ENCODE results near the gene ARL10.

The ARL10 gene

GRCh38 chr5:176388444-176389134, 23.3 kb downstream of the ARL10 start, which contains the start of the genes HIGD2A and NOP16:
Gene HIGD2A, plus strand, starts transcription at chr5:176388751. Its CDS starts 69 bp downstream, at chr5:176388820.
Gene NOP16, minus strand, starts transcription at chr5:176388598. Its CDS starts 59 bp downstream, at chr5:176388539.
- TF ChIP-seq EZH2phosphoT487 (IDR thresholded peaks at IDR 0.05; ENCODE audit: borderline replicate concordance, low read length) (no peak), CTCF (IDR thresholded peaks at IDR 0.05; ENCODE audit: low read depth, low read length, poor library complexity, severe bottlenecking) (no peak)
- Histone ChIP-seq H3K4me3 (ENCODE audit: low read length) (peak within 1 kb of the TSS; percentile 97), H3K9me2 (replicated peaks; ENCODE audit: control insufficient read depth, low read length) (no peaks in the 10 kb centered on the region), H3K27ac (ENCODE audit: low read depth, low read length) (peak within 1 kb of the TSS; percentile 86), H3K27me3 (ENCODE audit: control insufficient read depth, low read length) (no peaks in the 10 kb centered on the region), H3K36me3 (ENCODE audit: control insufficient read depth, low read length) (peaks cover 77% of the 10 kb centered on the region), H3F3A (ENCODE audit: control insufficient read depth, insufficient read depth) (peaks cover 2% of the 10 kb centered on the region; the same call in 1 of the 2 replicates), H3K9me3 (ENCODE audit: control insufficient read depth, insufficient read depth, low read length) (no peaks in the 10 kb centered on the region), H4K20me1 (ENCODE audit: control insufficient read depth, insufficient read depth, low read depth, low read length) (peaks cover 18% of the 10 kb centered on the region; the same call in 1 of the 2 replicates), H3K79me2 (ENCODE audit: control insufficient read depth, low read length) (peaks cover 66% of the 10 kb centered on the region), H3K4me2 (ENCODE audit: low read length) (peak within 1 kb of the TSS; percentile 91), H3K4me1 (ENCODE audit: control insufficient read depth, low read length) (peaks cover 20% of the 10 kb centered on the region)

GRCh38 chr5:176389135-176390123, 24.1 kb downstream of the ARL10 start:
- H3K36me3 ChIP-seq (ENCODE audit: control insufficient read depth, low read length), result peaks cover 68% of the 10 kb centered on the region
- TF ChIP-seq CTCF (IDR thresholded peaks at IDR 0.05; ENCODE audit: low read depth, low read length, poor library complexity, severe bottlenecking), result no peak
- no peak for TF ChIP-seq EZH2phosphoT487 (IDR thresholded peaks at IDR 0.05; ENCODE audit: borderline replicate concordance, low read length)
- no peaks in the 10 kb centered on the region for H3K9me2 ChIP-seq (replicated peaks; ENCODE audit: control insufficient read depth, low read length)
- peak overlapping the region; percentile 97 for H3K4me3 ChIP-seq (ENCODE audit: low read length)
- H3K4me2 ChIP-seq (ENCODE audit: low read length), result peak overlapping the region; percentile 61
- H3K27ac ChIP-seq (ENCODE audit: low read depth, low read length), result peak overlapping the region; percentile 86
- peaks cover 65% of the 10 kb centered on the region for H3K79me2 ChIP-seq (ENCODE audit: control insufficient read depth, low read length)
- no peaks in the 10 kb centered on the region for H3K27me3 ChIP-seq (ENCODE audit: control insufficient read depth, low read length)
- peaks cover 20% of the 10 kb centered on the region for H3K4me1 ChIP-seq (ENCODE audit: control insufficient read depth, low read length)
- H3F3A ChIP-seq (ENCODE audit: control insufficient read depth, insufficient read depth), result peaks cover 2% of the 10 kb centered on the region; the same call in 1 of the 2 replicates
- no peaks in the 10 kb centered on the region for H3K9me3 ChIP-seq (ENCODE audit: control insufficient read depth, insufficient read depth, low read length)
- H4K20me1 ChIP-seq (ENCODE audit: control insufficient read depth, insufficient read depth, low read depth, low read length), result peaks cover 15% of the 10 kb centered on the region; the same call in 1 of the 2 replicates

GRCh38 chr5:176391479-176391878, 26.2 kb downstream of the ARL10 start:
- peaks cover 48% of the 10 kb centered on the region for H3K36me3 ChIP-seq (ENCODE audit: control insufficient read depth, low read length)
- H3K79me2 ChIP-seq (ENCODE audit: control insufficient read depth, low read length), result peaks cover 45% of the 10 kb centered on the region
- peaks cover 8% of the 10 kb centered on the region; the same call in 1 of the 2 replicates for H4K20me1 ChIP-seq (ENCODE audit: control insufficient read depth, insufficient read depth, low read depth, low read length)
- peaks cover 16% of the 10 kb centered on the region for H3K4me1 ChIP-seq (ENCODE audit: control insufficient read depth, low read length)
- no peak overlapping the region for H3K4me2 ChIP-seq (ENCODE audit: low read length)
- no peaks in the 10 kb centered on the region for H3K27me3 ChIP-seq (ENCODE audit: control insufficient read depth, low read length)
- H3K9me2 ChIP-seq (replicated peaks; ENCODE audit: control insufficient read depth, low read length), result no peaks in the 10 kb centered on the region
- no peak overlapping the region for H3K4me3 ChIP-seq (ENCODE audit: low read length)
- no peak for TF ChIP-seq EZH2phosphoT487 (IDR thresholded peaks at IDR 0.05; ENCODE audit: borderline replicate concordance, low read length)
- TF ChIP-seq CTCF (IDR thresholded peaks at IDR 0.05; ENCODE audit: low read depth, low read length, poor library complexity, severe bottlenecking), result no peak
- no peak overlapping the region for H3K27ac ChIP-seq (ENCODE audit: low read depth, low read length)
- H3K9me3 ChIP-seq (ENCODE audit: control insufficient read depth, insufficient read depth, low read length), result no peaks in the 10 kb centered on the region
- H3F3A ChIP-seq (ENCODE audit: control insufficient read depth, insufficient read depth), result no peaks in the 10 kb centered on the region

All from DOHH2 (cell line).